ENCODE measurements around the gene PLD3.

Gene PLD3

GRCh38 chr19:40303765-40304164, 44.7 kb upstream of the PLD3 start:
- no peaks in the 10 kb centered on the region for H3K9me2 ChIP-seq (replicated peaks; ENCODE audit: low read depth, low read length)
- H3K9ac ChIP-seq (ENCODE audit: low read depth, low read length, poor library complexity, severe bottlenecking) = no peak overlapping the region
- no peak for TF ChIP-seq EZH2phosphoT487 (IDR thresholded peaks at IDR 0.05; ENCODE audit: borderline replicate concordance)
- TF ChIP-seq, protein P1, sequence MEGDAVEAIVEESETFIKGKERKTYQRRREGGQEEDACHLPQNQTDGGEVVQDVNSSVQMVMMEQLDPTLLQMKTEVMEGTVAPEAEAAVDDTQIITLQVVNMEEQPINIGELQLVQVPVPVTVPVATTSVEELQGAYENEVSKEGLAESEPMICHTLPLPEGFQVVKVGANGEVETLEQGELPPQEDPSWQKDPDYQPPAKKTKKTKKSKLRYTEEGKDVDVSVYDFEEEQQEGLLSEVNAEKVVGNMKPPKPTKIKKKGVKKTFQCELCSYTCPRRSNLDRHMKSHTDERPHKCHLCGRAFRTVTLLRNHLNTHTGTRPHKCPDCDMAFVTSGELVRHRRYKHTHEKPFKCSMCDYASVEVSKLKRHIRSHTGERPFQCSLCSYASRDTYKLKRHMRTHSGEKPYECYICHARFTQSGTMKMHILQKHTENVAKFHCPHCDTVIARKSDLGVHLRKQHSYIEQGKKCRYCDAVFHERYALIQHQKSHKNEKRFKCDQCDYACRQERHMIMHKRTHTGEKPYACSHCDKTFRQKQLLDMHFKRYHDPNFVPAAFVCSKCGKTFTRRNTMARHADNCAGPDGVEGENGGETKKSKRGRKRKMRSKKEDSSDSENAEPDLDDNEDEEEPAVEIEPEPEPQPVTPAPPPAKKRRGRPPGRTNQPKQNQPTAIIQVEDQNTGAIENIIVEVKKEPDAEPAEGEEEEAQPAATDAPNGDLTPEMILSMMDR (conservative IDR thresholded peaks at IDR 0.05; ENCODE audit: low read length) = no peak
- no peak overlapping the region for H2AFZ ChIP-seq (ENCODE audit: low read length)
- no peaks in the 10 kb centered on the region for H3K4me1 ChIP-seq (ENCODE audit: insufficient read depth, low read length, poor library complexity, severe bottlenecking)
- no peaks in the 10 kb centered on the region for H3K9me3 ChIP-seq (ENCODE audit: insufficient read depth, low read depth, low read length)
- H3K27me3 ChIP-seq (ENCODE audit: insufficient read depth, low read length, poor library complexity, severe bottlenecking) = no peaks in the 10 kb centered on the region
- no peaks in the 10 kb centered on the region for H3K79me2 ChIP-seq (ENCODE audit: insufficient read depth, low read length)
- no peaks in the 10 kb centered on the region for H4K20me1 ChIP-seq (ENCODE audit: insufficient read depth, low read length, poor library complexity, severe bottlenecking)
- no peaks in the 10 kb centered on the region for H3K36me3 ChIP-seq (ENCODE audit: insufficient read depth, low read length)
- H3K4me3 ChIP-seq (ENCODE audit: low read length, poor library complexity, severe bottlenecking) = no peak overlapping the region
- H3K4me2 ChIP-seq (ENCODE audit: low read depth, low read length, poor library complexity, severe bottlenecking) = no peak overlapping the region
- H3F3A ChIP-seq (ENCODE audit: low read depth) = no peaks in the 10 kb centered on the region

- Histone ChIP-seq H3K4me3 (ENCODE audit: low read length, poor library complexity, severe bottlenecking) (no peak overlapping the region), H3K36me3 (ENCODE audit: insufficient read depth, low read length) (no peaks in the 10 kb centered on the region), H3K4me1 (ENCODE audit: insufficient read depth, low read length, poor library complexity, severe bottlenecking) (no peaks in the 10 kb centered on the region), H3K9ac (ENCODE audit: low read depth, low read length, poor library complexity, severe bottlenecking) (no peak overlapping the region), H4K20me1 (ENCODE audit: insufficient read depth, low read length, poor library complexity, severe bottlenecking) (no peaks in the 10 kb centered on the region), H3K27me3 (ENCODE audit: insufficient read depth, low read length, poor library complexity, severe bottlenecking) (no peaks in the 10 kb centered on the region), H3K4me2 (ENCODE audit: low read depth, low read length, poor library complexity, severe bottlenecking) (no peak overlapping the region), H3K9me3 (ENCODE audit: insufficient read depth, low read depth, low read length) (no peaks in the 10 kb centered on the region), H2AFZ (ENCODE audit: low read length) (no peak overlapping the region), H3K9me2 (replicated peaks; ENCODE audit: low read depth, low read length) (no peaks in the 10 kb centered on the region), H3K79me2 (ENCODE audit: insufficient read depth, low read length) (no peaks in the 10 kb centered on the region), H3F3A (ENCODE audit: low read depth) (no peaks in the 10 kb centered on the region)
- no peak for TF ChIP-seq EZH2phosphoT487 (IDR thresholded peaks at IDR 0.05; ENCODE audit: borderline replicate concordance)
- TF ChIP-seq, protein P1 (conservative IDR thresholded peaks at IDR 0.05; ENCODE audit: low read length) = no peak
Observed at GRCh38 chr19:40304306-40304705, 44.2 kb upstream of the PLD3 start.

DNA sequence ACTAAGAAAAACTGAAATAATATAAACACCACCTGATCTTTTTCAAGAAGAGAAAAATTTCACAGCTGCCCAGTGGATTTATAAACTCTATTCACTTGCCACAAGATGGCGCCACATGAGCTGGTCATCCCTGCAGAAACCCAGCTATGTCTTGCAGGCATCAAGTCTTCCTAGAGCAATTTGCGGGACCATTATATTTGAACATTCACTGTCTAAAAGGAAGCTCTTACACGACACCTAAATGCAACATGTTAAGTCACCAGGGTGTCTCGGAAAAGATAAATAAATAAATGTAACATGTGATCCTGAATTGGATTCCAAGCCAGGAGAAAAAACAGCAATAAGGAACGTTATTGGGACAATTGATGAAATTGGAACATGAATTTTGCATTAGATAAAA, 43.1 kb upstream of the PLD3 start:
- Histone ChIP-seq H3F3A (ENCODE audit: low read depth) (no peaks in the 10 kb centered on the region), H3K36me3 (ENCODE audit: insufficient read depth, low read length) (no peaks in the 10 kb centered on the region), H3K9me2 (replicated peaks; ENCODE audit: low read depth, low read length) (no peaks in the 10 kb centered on the region), H3K9ac (ENCODE audit: low read depth, low read length, poor library complexity, severe bottlenecking) (no peak overlapping the region), H2AFZ (ENCODE audit: low read length) (no peak overlapping the region), H3K4me3 (ENCODE audit: low read length, poor library complexity, severe bottlenecking) (no peak overlapping the region), H3K4me2 (ENCODE audit: low read depth, low read length, poor library complexity, severe bottlenecking) (no peak overlapping the region), H3K79me2 (ENCODE audit: insufficient read depth, low read length) (no peaks in the 10 kb centered on the region), H4K20me1 (ENCODE audit: insufficient read depth, low read length, poor library complexity, severe bottlenecking) (no peaks in the 10 kb centered on the region), H3K27me3 (ENCODE audit: insufficient read depth, low read length, poor library complexity, severe bottlenecking) (no peaks in the 10 kb centered on the region), H3K9me3 (ENCODE audit: insufficient read depth, low read depth, low read length) (no peaks in the 10 kb centered on the region), H3K4me1 (ENCODE audit: insufficient read depth, low read length, poor library complexity, severe bottlenecking) (no peaks in the 10 kb centered on the region)
- no peak for TF ChIP-seq EZH2phosphoT487 (IDR thresholded peaks at IDR 0.05; ENCODE audit: borderline replicate concordance)
- TF ChIP-seq, protein P1 (conservative IDR thresholded peaks at IDR 0.05; ENCODE audit: low read length) = peak; percentile 84

All from Loucy (cell line).